ENCODE results near the gene SPEM2.

DNA sequence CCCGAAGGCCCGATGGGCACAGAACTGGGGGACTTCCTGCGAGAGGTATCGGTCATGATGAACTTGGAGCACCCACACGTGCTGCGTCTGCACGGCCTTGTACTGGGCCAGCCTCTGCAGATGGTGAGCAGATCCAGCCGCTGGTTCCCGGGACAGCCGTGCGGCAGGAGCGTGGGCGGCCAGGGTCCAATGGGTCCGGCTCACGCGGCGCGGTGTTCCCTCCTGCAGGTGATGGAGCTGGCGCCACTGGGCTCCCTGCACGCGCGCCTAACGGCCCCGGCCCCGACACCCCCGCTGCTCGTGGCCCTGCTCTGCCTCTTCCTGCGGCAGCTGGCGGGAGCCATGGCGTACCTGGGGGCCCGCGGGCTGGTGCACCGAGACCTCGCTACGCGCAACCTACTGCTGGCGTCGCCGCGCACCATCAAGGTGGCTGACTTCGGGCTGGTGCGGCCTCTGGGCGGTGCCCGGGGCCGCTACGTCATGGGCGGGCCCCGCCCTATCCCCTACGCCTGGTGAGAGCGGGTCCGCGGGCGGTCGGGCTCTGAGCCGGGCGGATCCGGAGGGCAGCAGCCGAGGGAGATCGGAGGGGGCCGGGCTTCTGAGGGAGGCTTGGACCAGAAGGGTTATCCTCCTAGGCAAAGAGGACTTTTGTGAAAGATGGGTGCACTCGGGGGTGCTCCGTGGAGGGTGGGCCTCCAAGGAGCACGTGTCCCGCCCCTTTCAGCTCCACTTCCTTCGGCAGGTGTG, 41.5 kb upstream of the SPEM2 start:
- TF ChIP-seq, protein P1, sequence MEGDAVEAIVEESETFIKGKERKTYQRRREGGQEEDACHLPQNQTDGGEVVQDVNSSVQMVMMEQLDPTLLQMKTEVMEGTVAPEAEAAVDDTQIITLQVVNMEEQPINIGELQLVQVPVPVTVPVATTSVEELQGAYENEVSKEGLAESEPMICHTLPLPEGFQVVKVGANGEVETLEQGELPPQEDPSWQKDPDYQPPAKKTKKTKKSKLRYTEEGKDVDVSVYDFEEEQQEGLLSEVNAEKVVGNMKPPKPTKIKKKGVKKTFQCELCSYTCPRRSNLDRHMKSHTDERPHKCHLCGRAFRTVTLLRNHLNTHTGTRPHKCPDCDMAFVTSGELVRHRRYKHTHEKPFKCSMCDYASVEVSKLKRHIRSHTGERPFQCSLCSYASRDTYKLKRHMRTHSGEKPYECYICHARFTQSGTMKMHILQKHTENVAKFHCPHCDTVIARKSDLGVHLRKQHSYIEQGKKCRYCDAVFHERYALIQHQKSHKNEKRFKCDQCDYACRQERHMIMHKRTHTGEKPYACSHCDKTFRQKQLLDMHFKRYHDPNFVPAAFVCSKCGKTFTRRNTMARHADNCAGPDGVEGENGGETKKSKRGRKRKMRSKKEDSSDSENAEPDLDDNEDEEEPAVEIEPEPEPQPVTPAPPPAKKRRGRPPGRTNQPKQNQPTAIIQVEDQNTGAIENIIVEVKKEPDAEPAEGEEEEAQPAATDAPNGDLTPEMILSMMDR (IDR thresholded peaks at IDR 0.05), result no peak
- TF ChIP-seq NRF1 (IDR thresholded peaks at IDR 0.05; ENCODE audit: low read depth, low read length) (no peak), YY1 (IDR thresholded peaks at IDR 0.05; ENCODE audit: low read depth) (no peak), POLR2AphosphoS5 (IDR thresholded peaks at IDR 0.05; ENCODE audit: low read depth, low read length) (0 out of 2 replicates have a peak, but pooled peaks have one; percentile 37), FOXJ3 (CRISPR knock-in tag; IDR thresholded peaks at IDR 0.05) (no peak)
